ENCODE measurements around the gene OSTF1.

OSTF1 gene

GRCh38 chr9:75183306-75183705 is 95.0 kb downstream of the OSTF1 start:
- TF ChIP-seq TOX (CRISPR knock-in tag; IDR thresholded peaks at IDR 0.05; ENCODE audit: borderline replicate concordance), result no peak
- no peak for TF ChIP-seq ZNF565 (CRISPR knock-in tag; conservative IDR thresholded peaks at IDR 0.05; ENCODE audit: low read depth)
- no peak for TF ChIP-seq ZNF70 (CRISPR knock-in tag; IDR thresholded peaks at IDR 0.05)
- no peak for TF ChIP-seq CSDC2 (CRISPR knock-in tag; IDR thresholded peaks at IDR 0.05)
- TF ChIP-seq ESRRG (CRISPR knock-in tag; IDR thresholded peaks at IDR 0.05), result no peak
- TF ChIP-seq CREB5 (CRISPR knock-in tag; IDR thresholded peaks at IDR 0.05; ENCODE audit: low read depth), result no peak
- no peak for TF ChIP-seq RARB (CRISPR knock-in tag; IDR thresholded peaks at IDR 0.05)
- TF ChIP-seq PPARA (CRISPR knock-in tag; IDR thresholded peaks at IDR 0.05; ENCODE audit: borderline replicate concordance), result no peak
- no peak for TF ChIP-seq TSHZ2 (CRISPR knock-in tag; IDR thresholded peaks at IDR 0.05)
- TF ChIP-seq ZC3H10 (CRISPR knock-in tag; IDR thresholded peaks at IDR 0.05), result no peak
- no peak for TF ChIP-seq SNAI2 (CRISPR knock-in tag; IDR thresholded peaks at IDR 0.05)
- TF ChIP-seq POU6F1 (CRISPR knock-in tag; IDR thresholded peaks at IDR 0.05; ENCODE audit: borderline replicate concordance, low read depth), result no peak
- no peak for TF ChIP-seq CSRNP3 (CRISPR knock-in tag; IDR thresholded peaks at IDR 0.05)
- TF ChIP-seq ISL1 (CRISPR knock-in tag; IDR thresholded peaks at IDR 0.05), result no peak
- no peak for TF ChIP-seq ARNTL (CRISPR knock-in tag; IDR thresholded peaks at IDR 0.05; ENCODE audit: borderline replicate concordance, low read depth)
- TF ChIP-seq TCF4 (CRISPR knock-in tag; IDR thresholded peaks at IDR 0.05; ENCODE audit: borderline replicate concordance), result no peak
- no peak for TF ChIP-seq PATZ1 (CRISPR knock-in tag; IDR thresholded peaks at IDR 0.05; ENCODE audit: borderline replicate concordance)
- TF ChIP-seq ZFP30 (CRISPR knock-in tag; IDR thresholded peaks at IDR 0.05), result no peak
- TF ChIP-seq ZFP3 (CRISPR knock-in tag; IDR thresholded peaks at IDR 0.05), result no peak
- no peak for TF ChIP-seq BACH2 (CRISPR knock-in tag; IDR thresholded peaks at IDR 0.05; ENCODE audit: borderline replicate concordance)
- ATAC-seq, result no peak

GRCh38 chr9:75184471-75184870 is 96.2 kb downstream of the OSTF1 start:
- ATAC-seq, result no peak
- TF ChIP-seq ISL1 (CRISPR knock-in tag; IDR thresholded peaks at IDR 0.05) (no peak), ZNF565 (CRISPR knock-in tag; conservative IDR thresholded peaks at IDR 0.05; ENCODE audit: low read depth) (no peak), TSHZ2 (CRISPR knock-in tag; IDR thresholded peaks at IDR 0.05) (no peak), CREB5 (CRISPR knock-in tag; IDR thresholded peaks at IDR 0.05; ENCODE audit: low read depth) (no peak), PATZ1 (CRISPR knock-in tag; IDR thresholded peaks at IDR 0.05; ENCODE audit: borderline replicate concordance) (no peak), CSRNP3 (CRISPR knock-in tag; IDR thresholded peaks at IDR 0.05) (no peak), GLIS3 (CRISPR knock-in tag; IDR thresholded peaks at IDR 0.05) (no peak), ZNF70 (CRISPR knock-in tag; IDR thresholded peaks at IDR 0.05) (no peak), ZC3H10 (CRISPR knock-in tag; IDR thresholded peaks at IDR 0.05) (no peak), ZFP3 (CRISPR knock-in tag; IDR thresholded peaks at IDR 0.05) (no peak), TOX (CRISPR knock-in tag; IDR thresholded peaks at IDR 0.05; ENCODE audit: borderline replicate concordance) (no peak), SNAI2 (CRISPR knock-in tag; IDR thresholded peaks at IDR 0.05) (no peak), BACH2 (CRISPR knock-in tag; IDR thresholded peaks at IDR 0.05; ENCODE audit: borderline replicate concordance) (no peak), ZFP30 (CRISPR knock-in tag; IDR thresholded peaks at IDR 0.05) (no peak), CSDC2 (CRISPR knock-in tag; IDR thresholded peaks at IDR 0.05) (no peak)
